ENCODE measurements around the gene RAB8A. TPM values are rescaled to one million over a fixed set of nuclear protein-coding genes. Genes with fewer than 3 reads are reported as not detected.

The RAB8A gene
- 54.8 TPM for polyA plus RNA-seq (2013, experiment 1 of 2)
- polyA plus RNA-seq (2013, experiment 2 of 2), result 54.2 TPM

GRCh38 chr19:16111160-16111908, at the start of gene RAB8A:
Gene RAB8A (plus strand): TSS chr19:16111889. CDS start chr19:16111902, 13 bp downstream.
- Histone ChIP-seq H2BK12ac (ENCODE audit: low read length in 2 of 2) (peak within 1 kb of the TSS in 1 of 2 experiments; percentile 57), H3K27ac (ENCODE audit: low read length, poor library complexity, severe bottlenecking) (peak within 1 kb of the TSS; percentile 56), H3K79me1 (replicated peaks; ENCODE audit: low read length, poor library complexity, severe bottlenecking) (peaks cover 10% of the 10 kb centered on the region), H3K23ac (ENCODE audit: low read length in 2 of 2) (peak within 1 kb of the TSS in 1 of 2 experiments; percentile 91), H3K9me3 (ENCODE audit: control insufficient read depth, low read length) (no peaks in the 10 kb centered on the region), H3K9ac (ENCODE audit: low read length) (peak within 1 kb of the TSS; percentile 95), H4K91ac (ENCODE audit: low read length) (peak within 1 kb of the TSS; percentile 77), H2AK5ac (ENCODE audit: low read length, severe bottlenecking) (peak within 1 kb of the TSS; percentile 86), H3K4me2 (ENCODE audit: low read length, poor library complexity, severe bottlenecking) (peak within 1 kb of the TSS; percentile 90), H3K4me1 (ENCODE audit: control insufficient read depth, insufficient read depth, low read depth, low read length) (peaks cover 25% of the 10 kb centered on the region), H2BK120ac (ENCODE audit: low read depth, low read length) (peak within 1 kb of the TSS; percentile 88), H3K4me3 (ENCODE audit: insufficient read depth in 1 of 2, low read depth in 1 of 2, low read length in 2 of 2) (peak within 1 kb of the TSS; percentile 83 to 96), H4K8ac (ENCODE audit: low read length) (peak within 1 kb of the TSS; percentile 81), H2BK5ac (ENCODE audit: low read depth, low read length, poor library complexity, severe bottlenecking) (peak within 1 kb of the TSS; percentile 62), H2BK15ac (ENCODE audit: low read depth, poor library complexity, severe bottlenecking) (peak within 1 kb of the TSS; percentile 12), H3K36me3 (ENCODE audit: control insufficient read depth in 1 of 2, insufficient read depth in 2 of 2, low read depth in 1 of 2, low read length in 2 of 2) (peaks cover 2 to 9% of the 10 kb centered on the region in 2 experiments), H3K14ac (ENCODE audit: low read length in 2 of 2) (peak within 1 kb of the TSS in 1 of 2 experiments; percentile 99), H3K4ac (ENCODE audit: low read depth in 1 of 2, low read length in 2 of 2) (peak within 1 kb of the TSS; percentile 88 to 98), H2AFZ (ENCODE audit: low read depth, low read length) (peak within 1 kb of the TSS; percentile 83), H3K18ac (ENCODE audit: low read depth in 1 of 2, low read length in 2 of 2) (peak within 1 kb of the TSS; percentile 84 to 91), H3K27me3 (ENCODE audit: control insufficient read depth in 1 of 2, insufficient read depth in 1 of 2, low read length in 2 of 2) (no peaks in the 10 kb centered on the region)
- 1% methylated on average over 71 of the region's 81 CpGs for WGBS
- DNase-seq, result peak; percentile 99

- Histone ChIP-seq H3K4ac (ENCODE audit: low read depth in 1 of 2, low read length in 2 of 2) (no peak overlapping the region), H2AFZ (ENCODE audit: low read depth, low read length) (no peak overlapping the region), H3K27ac (ENCODE audit: low read length, poor library complexity, severe bottlenecking) (no peak overlapping the region), H4K8ac (ENCODE audit: low read length) (no peak overlapping the region), H4K91ac (ENCODE audit: low read length) (no peak overlapping the region), H3K18ac (ENCODE audit: low read depth in 1 of 2, low read length in 2 of 2) (no peak overlapping the region), H2AK5ac (ENCODE audit: low read length, severe bottlenecking) (no peak overlapping the region), H2BK15ac (ENCODE audit: low read depth, poor library complexity, severe bottlenecking) (no peak overlapping the region), H3K36me3 (ENCODE audit: control insufficient read depth in 1 of 2, insufficient read depth in 2 of 2, low read depth in 1 of 2, low read length in 2 of 2) (no peaks in the 10 kb centered on the region), H3K9me3 (ENCODE audit: control insufficient read depth, low read length) (peaks cover 12% of the 10 kb centered on the region), H2BK12ac (ENCODE audit: low read length in 2 of 2) (no peak overlapping the region), H3K9ac (ENCODE audit: low read length) (no peak overlapping the region), H3K4me1 (ENCODE audit: control insufficient read depth, insufficient read depth, low read depth, low read length) (peaks cover 9% of the 10 kb centered on the region), H3K23ac (ENCODE audit: low read length in 2 of 2) (no peak overlapping the region), H3K79me1 (replicated peaks; ENCODE audit: low read length, poor library complexity, severe bottlenecking) (no peaks in the 10 kb centered on the region), H3K4me2 (ENCODE audit: low read length, poor library complexity, severe bottlenecking) (no peak overlapping the region), H3K27me3 (ENCODE audit: control insufficient read depth in 1 of 2, insufficient read depth in 1 of 2, low read length in 2 of 2) (no peaks in the 10 kb centered on the region), H2BK120ac (ENCODE audit: low read depth, low read length) (no peak overlapping the region), H3K4me3 (ENCODE audit: insufficient read depth in 1 of 2, low read depth in 1 of 2, low read length in 2 of 2) (no peak overlapping the region), H3K14ac (ENCODE audit: low read length in 2 of 2) (no peak overlapping the region), H2BK5ac (ENCODE audit: low read depth, low read length, poor library complexity, severe bottlenecking) (no peak overlapping the region)
- DNase-seq, result no peak
- 61% methylated on average over 4 of the region's 4 CpGs for WGBS
These were observed 49.7 kb upstream of the RAB8A start for GRCh38 chr19:16061943-16062342.

GRCh38 chr19:16062789-16063188, 48.9 kb upstream of the RAB8A start:
- Histone ChIP-seq H4K91ac (ENCODE audit: low read length) (no peak overlapping the region), H3K23ac (ENCODE audit: low read length in 2 of 2) (no peak overlapping the region), H3K4me1 (ENCODE audit: control insufficient read depth, insufficient read depth, low read depth, low read length) (peaks cover 12% of the 10 kb centered on the region), H3K36me3 (ENCODE audit: control insufficient read depth in 1 of 2, insufficient read depth in 2 of 2, low read depth in 1 of 2, low read length in 2 of 2) (peaks cover 0 to 4% of the 10 kb centered on the region in 2 experiments), H3K9me3 (ENCODE audit: control insufficient read depth, low read length) (peaks cover 5% of the 10 kb centered on the region), H2BK120ac (ENCODE audit: low read depth, low read length) (no peak overlapping the region), H3K4me2 (ENCODE audit: low read length, poor library complexity, severe bottlenecking) (no peak overlapping the region), H2BK5ac (ENCODE audit: low read depth, low read length, poor library complexity, severe bottlenecking) (no peak overlapping the region), H2BK12ac (ENCODE audit: low read length in 2 of 2) (peak overlapping the region in 1 of 2 experiments; percentile 6), H3K18ac (ENCODE audit: low read depth in 1 of 2, low read length in 2 of 2) (no peak overlapping the region), H3K9ac (ENCODE audit: low read length) (peak overlapping the region; percentile 41), H4K8ac (ENCODE audit: low read length) (no peak overlapping the region), H2AFZ (ENCODE audit: low read depth, low read length) (no peak overlapping the region), H3K79me1 (replicated peaks; ENCODE audit: low read length, poor library complexity, severe bottlenecking) (no peaks in the 10 kb centered on the region), H3K27ac (ENCODE audit: low read length, poor library complexity, severe bottlenecking) (no peak overlapping the region), H3K27me3 (ENCODE audit: control insufficient read depth in 1 of 2, insufficient read depth in 1 of 2, low read length in 2 of 2) (no peaks in the 10 kb centered on the region), H3K4me3 (ENCODE audit: insufficient read depth in 1 of 2, low read depth in 1 of 2, low read length in 2 of 2) (no peak overlapping the region), H2BK15ac (ENCODE audit: low read depth, poor library complexity, severe bottlenecking) (no peak overlapping the region), H3K4ac (ENCODE audit: low read depth in 1 of 2, low read length in 2 of 2) (no peak overlapping the region), H2AK5ac (ENCODE audit: low read length, severe bottlenecking) (no peak overlapping the region), H3K14ac (ENCODE audit: low read length in 2 of 2) (no peak overlapping the region)
- 55% methylated on average over 2 of the region's 2 CpGs for whole genome bisulfite sequencing
- DNase-seq, result peak; percentile 59

GRCh38 chr19:16064209-16064889, 47.3 kb upstream of the RAB8A start:
- H3K36me3 ChIP-seq (ENCODE audit: control insufficient read depth in 1 of 2, insufficient read depth in 2 of 2, low read depth in 1 of 2, low read length in 2 of 2), result peaks cover under 1 to 4% of the 10 kb centered on the region in 2 experiments
- H3K27ac ChIP-seq (ENCODE audit: low read length, poor library complexity, severe bottlenecking), result no peak overlapping the region
- H3K9ac ChIP-seq (ENCODE audit: low read length), result peak overlapping the region; percentile 77
- no peaks in the 10 kb centered on the region for H3K27me3 ChIP-seq (ENCODE audit: control insufficient read depth in 1 of 2, insufficient read depth in 1 of 2, low read length in 2 of 2)
- H3K79me1 ChIP-seq (replicated peaks; ENCODE audit: low read length, poor library complexity, severe bottlenecking), result no peaks in the 10 kb centered on the region
- peak overlapping the region; percentile 2 for H2AFZ ChIP-seq (ENCODE audit: low read depth, low read length)
- H2AK5ac ChIP-seq (ENCODE audit: low read length, severe bottlenecking), result no peak overlapping the region
- peak overlapping the region; percentile 67 for H4K8ac ChIP-seq (ENCODE audit: low read length)
- no peak overlapping the region for H2BK15ac ChIP-seq (ENCODE audit: low read depth, poor library complexity, severe bottlenecking)
- no peak overlapping the region for H2BK5ac ChIP-seq (ENCODE audit: low read depth, low read length, poor library complexity, severe bottlenecking)
- WGBS, result 84% methylated on average over 16 of the region's 16 CpGs
- H3K4me3 ChIP-seq (ENCODE audit: insufficient read depth in 1 of 2, low read depth in 1 of 2, low read length in 2 of 2), result peak overlapping the region in 1 of 2 experiments; percentile 31
- no peak for DNase-seq
- H4K91ac ChIP-seq (ENCODE audit: low read length), result peak overlapping the region; percentile 88
- peak overlapping the region; percentile 35 to 38 for H3K18ac ChIP-seq (ENCODE audit: low read depth in 1 of 2, low read length in 2 of 2)
- no peak overlapping the region for H2BK120ac ChIP-seq (ENCODE audit: low read depth, low read length)
- H3K14ac ChIP-seq (ENCODE audit: low read length in 2 of 2), result no peak overlapping the region
- H3K9me3 ChIP-seq (ENCODE audit: control insufficient read depth, low read length), result peaks cover 5% of the 10 kb centered on the region
- peaks cover 14% of the 10 kb centered on the region for H3K4me1 ChIP-seq (ENCODE audit: control insufficient read depth, insufficient read depth, low read depth, low read length)
- no peak overlapping the region for H3K4ac ChIP-seq (ENCODE audit: low read depth in 1 of 2, low read length in 2 of 2)
- H3K4me2 ChIP-seq (ENCODE audit: low read length, poor library complexity, severe bottlenecking), result no peak overlapping the region
- no peak overlapping the region for H3K23ac ChIP-seq (ENCODE audit: low read length in 2 of 2)
- peak overlapping the region; percentile 34 to 79 for H2BK12ac ChIP-seq (ENCODE audit: low read length in 2 of 2)

Measured in mesenchymal stem cell (in vitro differentiated cells and primary cell).